NCI-H128 (cell line): ENCODE data around the gene OR52N5.

Experiments
- DNase-seq: peaks from one replicate; lab custom pipeline; 2025; ENCODE audit not compliant: unreplicated experiment; lab: John Stamatoyannopoulos, UW

Gene OR52N5

DNA sequence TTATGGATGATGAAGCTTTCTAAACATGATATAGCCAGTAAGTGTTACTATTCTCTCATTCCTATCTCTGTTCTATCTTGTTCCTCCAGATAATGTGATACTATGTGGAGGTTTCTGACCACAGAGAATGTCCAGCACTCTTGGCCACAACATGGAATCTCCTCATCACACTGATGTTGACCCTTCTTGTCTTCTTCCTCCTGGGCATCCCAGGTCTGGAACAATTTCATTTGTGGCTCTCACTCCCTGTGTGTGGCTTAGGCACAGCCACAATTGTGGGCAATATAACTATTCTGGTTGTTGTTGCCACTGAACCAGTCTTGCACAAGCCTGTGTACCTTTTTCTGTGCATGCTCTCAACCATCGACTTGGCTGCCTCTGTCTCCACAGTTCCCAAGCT is 56.8 kb downstream of the OR52N5 start:
- no peak for DNase-seq
